H1 (cell line): ENCODE data around the gene ANO9. TPM values are rescaled to one million over a fixed set of nuclear protein-coding genes. Genes with fewer than 3 reads are reported as not detected.

ENCODE experiments used
- ATF2 ChIP-seq: IDR thresholded peaks from 2 replicates; pipeline ENCODE4 v1.6.1; 2012; ENCODE audit warnings: low read length, inconsistent platforms
- GTF2F1 ChIP-seq: IDR thresholded peaks from 2 replicates; pipeline ENCODE4 v1.6.1; 2012; ENCODE audit warnings: low read depth, low read length, improper control_type of control experiment, borderline replicate concordance
- SP4 ChIP-seq: IDR thresholded peaks from 2 replicates; pipeline ENCODE4 v1.6.1; 2012; ENCODE audit warnings: low read length, inconsistent platforms
- polyA plus RNA-seq, 7 experiments: library from polyadenylated mRNA; depleted of rRNA in 3 of 7; stranded (reverse) in 5 of 7; unstranded in 2 of 7; fragments of >200 nt in 5 of 7; fragments of 200-250 nt in 2 of 7; gene quantifications; 1 replicate in 5 of 7; 2 replicates in 1 of 7; 4 replicates in 1 of 7; pipeline versions ENCODE4 v1.2.1 to v1.2.3, GENCODE V29; 2011 to 2013; ENCODE audit warnings: missing spikeins in 2 of 7, mixed read lengths in 2 of 7
- total RNA-seq: library from RNA; stranded (reverse); fragmentation: NEBNext Ultra II Directional; extraction: Animal tissue kit (Norgen Biotek cat#: 25700); gene quantifications from 2 replicates; pipeline ENCODE4 v1.2.1, GENCODE V29; 2021
- TF ChIP-seq, protein P1 (sequence below), 3 experiments: IDR thresholded peaks; 1 replicate in 2 of 3; 2 replicates in 1 of 3; pipeline versions ENCODE4 v1.5.1 to v1.6.1; 2011; ENCODE audit warnings: low read length in 3 of 3, mild to moderate bottlenecking in 3 of 3, inconsistent platforms in 2 of 3, low read depth in 1 of 3, moderate library complexity in 1 of 3; ENCODE audit not compliant: insufficient read depth in 1 of 3; ENCODE audit errors: control extremely low read depth in 1 of 3

Gene ANO9
- total and polyA plus RNA-seq, 2 of the 8 experiments (the other 6 are each of a cell fraction or from before 2014, with no cell fraction given) = 20.0 to 20.7 TPM

DNA sequence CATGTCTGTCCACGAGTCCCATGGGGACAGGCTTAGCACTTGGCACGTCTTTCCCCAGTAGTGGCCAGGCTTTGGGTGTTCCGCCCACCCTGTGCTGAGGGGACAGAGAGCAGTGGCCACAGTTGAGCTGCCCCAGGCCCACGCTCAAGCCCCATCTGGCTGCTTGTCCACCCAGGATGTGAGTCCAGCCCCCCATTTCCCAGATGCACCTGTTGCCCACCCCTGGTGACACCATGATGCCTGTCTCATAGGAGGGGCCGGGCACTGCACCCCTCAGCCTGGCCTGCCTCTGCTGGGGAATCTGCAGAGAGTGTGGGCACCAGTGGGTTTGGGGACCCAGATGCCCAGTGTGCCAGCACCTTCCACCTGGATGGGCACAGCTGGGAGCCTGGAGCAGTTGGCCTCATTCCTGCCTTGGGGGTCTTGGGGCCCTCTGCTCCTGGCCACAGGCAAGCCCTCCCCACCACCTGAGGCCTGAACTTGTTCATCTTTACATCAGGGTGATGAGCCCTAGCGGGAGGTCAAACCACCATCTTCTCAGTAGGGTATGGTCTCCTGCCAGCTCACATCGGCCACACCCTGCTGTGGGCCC is 32.7 kb downstream of the ANO9 start (continued):
- TF ChIP-seq, protein P1, sequence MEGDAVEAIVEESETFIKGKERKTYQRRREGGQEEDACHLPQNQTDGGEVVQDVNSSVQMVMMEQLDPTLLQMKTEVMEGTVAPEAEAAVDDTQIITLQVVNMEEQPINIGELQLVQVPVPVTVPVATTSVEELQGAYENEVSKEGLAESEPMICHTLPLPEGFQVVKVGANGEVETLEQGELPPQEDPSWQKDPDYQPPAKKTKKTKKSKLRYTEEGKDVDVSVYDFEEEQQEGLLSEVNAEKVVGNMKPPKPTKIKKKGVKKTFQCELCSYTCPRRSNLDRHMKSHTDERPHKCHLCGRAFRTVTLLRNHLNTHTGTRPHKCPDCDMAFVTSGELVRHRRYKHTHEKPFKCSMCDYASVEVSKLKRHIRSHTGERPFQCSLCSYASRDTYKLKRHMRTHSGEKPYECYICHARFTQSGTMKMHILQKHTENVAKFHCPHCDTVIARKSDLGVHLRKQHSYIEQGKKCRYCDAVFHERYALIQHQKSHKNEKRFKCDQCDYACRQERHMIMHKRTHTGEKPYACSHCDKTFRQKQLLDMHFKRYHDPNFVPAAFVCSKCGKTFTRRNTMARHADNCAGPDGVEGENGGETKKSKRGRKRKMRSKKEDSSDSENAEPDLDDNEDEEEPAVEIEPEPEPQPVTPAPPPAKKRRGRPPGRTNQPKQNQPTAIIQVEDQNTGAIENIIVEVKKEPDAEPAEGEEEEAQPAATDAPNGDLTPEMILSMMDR (IDR thresholded peaks at IDR 0.05; ENCODE audit: control extremely low read depth in 1 of 3, insufficient read depth in 1 of 3, low read depth in 1 of 3, low read length in 3 of 3) = no peak
- TF ChIP-seq ATF2 = no peak
- no peak for TF ChIP-seq GTF2F1
- TF ChIP-seq SP4 = no peak
